GM20000 (cell line): ENCODE data around the gene WASL.
"Not testable (repeated sequence)": the region's sequence is repeated elsewhere in the genome, so short reads cannot be mapped to it uniquely, and the experiment has no call there.

Experiments used
- DNase-seq: peaks from one replicate; pipeline ENCODE4 v3.0.0; 2012; ENCODE audit warnings: low spot score
- TF ChIP-seq, protein P1 (sequence below): IDR thresholded peaks from 2 replicates; pipeline ENCODE4 v1.5.1; 2012; ENCODE audit warnings: mild to moderate bottlenecking, control low read depth; ENCODE audit errors: extremely low read depth, missing control alignments

WASL gene

DNA sequence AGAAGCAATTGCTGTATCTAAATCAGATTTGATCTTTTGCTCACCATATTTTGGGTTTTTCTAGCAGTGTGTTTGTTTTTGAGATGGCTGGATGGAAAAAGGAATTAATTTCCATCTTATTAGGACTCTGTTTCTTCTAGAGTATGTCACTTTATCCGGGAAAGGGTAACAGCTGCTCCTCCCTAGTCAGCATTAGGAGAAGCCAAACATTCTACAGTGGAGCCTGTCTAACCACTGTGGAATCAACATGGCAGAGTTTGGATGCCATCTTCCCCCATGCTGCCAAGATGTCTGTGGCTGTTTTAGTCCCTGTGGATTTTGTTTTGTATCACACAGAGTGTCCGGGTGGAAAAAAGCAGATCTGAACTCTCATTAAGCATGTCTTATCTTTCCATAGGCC lies 109.2 kb downstream of the WASL start:
- TF ChIP-seq, protein P1, sequence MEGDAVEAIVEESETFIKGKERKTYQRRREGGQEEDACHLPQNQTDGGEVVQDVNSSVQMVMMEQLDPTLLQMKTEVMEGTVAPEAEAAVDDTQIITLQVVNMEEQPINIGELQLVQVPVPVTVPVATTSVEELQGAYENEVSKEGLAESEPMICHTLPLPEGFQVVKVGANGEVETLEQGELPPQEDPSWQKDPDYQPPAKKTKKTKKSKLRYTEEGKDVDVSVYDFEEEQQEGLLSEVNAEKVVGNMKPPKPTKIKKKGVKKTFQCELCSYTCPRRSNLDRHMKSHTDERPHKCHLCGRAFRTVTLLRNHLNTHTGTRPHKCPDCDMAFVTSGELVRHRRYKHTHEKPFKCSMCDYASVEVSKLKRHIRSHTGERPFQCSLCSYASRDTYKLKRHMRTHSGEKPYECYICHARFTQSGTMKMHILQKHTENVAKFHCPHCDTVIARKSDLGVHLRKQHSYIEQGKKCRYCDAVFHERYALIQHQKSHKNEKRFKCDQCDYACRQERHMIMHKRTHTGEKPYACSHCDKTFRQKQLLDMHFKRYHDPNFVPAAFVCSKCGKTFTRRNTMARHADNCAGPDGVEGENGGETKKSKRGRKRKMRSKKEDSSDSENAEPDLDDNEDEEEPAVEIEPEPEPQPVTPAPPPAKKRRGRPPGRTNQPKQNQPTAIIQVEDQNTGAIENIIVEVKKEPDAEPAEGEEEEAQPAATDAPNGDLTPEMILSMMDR: no peak
- DNase-seq: no peak

DNA sequence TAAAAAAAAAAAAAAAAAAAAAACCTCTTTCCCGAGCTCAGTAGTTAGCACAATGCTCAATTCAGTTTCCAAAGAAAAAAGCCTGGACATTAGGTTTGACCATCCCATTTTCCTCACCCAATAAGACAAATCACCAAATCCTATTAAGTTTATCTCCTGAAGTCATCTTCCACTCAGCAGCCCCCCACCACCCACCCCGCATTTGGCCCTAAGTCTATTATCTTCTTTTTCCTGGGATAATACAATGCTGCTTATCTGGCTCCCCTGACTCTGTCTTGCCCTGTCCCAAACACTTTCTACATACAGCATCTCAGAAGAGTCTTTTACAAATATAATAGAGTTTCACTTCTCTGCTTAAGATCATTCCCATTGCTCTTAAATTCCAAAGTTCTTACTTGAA lies 110.9 kb downstream of the WASL start:
- no peak for DNase-seq
- TF ChIP-seq, protein P1: no peak

- TF ChIP-seq, protein P1: no peak
- DNase-seq: no peak
Observed at GRCh38 chr7:123637203-123637602, 111.6 kb downstream of the WASL start.

- DNase-seq: no peak
- TF ChIP-seq, protein P1: peak; percentile 3
Observed at GRCh38 chr7:123635551-123636359, 113.0 kb downstream of the WASL start.

GRCh38 chr7:123634011-123634573 lies 114.7 kb downstream of the WASL start:
- DNase-seq: not testable (repeated sequence)

GRCh38 chr7:123633553-123633952 lies 115.2 kb downstream of the WASL start:
- DNase-seq: no peak
- TF ChIP-seq, protein P1: no peak

- DNase-seq: no peak
Observed at GRCh38 chr7:123632808-123633207, 116.0 kb downstream of the WASL start.

More at GRCh38 chr7:123632808-123633207, 116.0 kb downstream of the WASL start:
- TF ChIP-seq, protein P1: no peak
